SK-N-SH (cell line): ENCODE measurements around the gene GALM. TPM values are rescaled to one million over a fixed set of nuclear protein-coding genes. Genes with fewer than 3 reads are reported as not detected.

Experiments used
- CTCF ChIA-PET: fragments of 300-600, 350-600 bp; formaldehyde crosslinking; extraction: SDS; loops from one replicate; lab custom pipeline; 2021; lab: Yijun Ruan, JAX
- POLR2A ChIA-PET: fragments of 350-600 bp; sonication (Branson Sonifier 250); formaldehyde crosslinking; extraction: SDS; loops from one replicate; lab custom pipeline; 2020; ENCODE audit warnings: antibody characterized with exemption, inconsistent platforms; lab: Yijun Ruan, JAX
- DNase-seq: peaks from one replicate; pipeline ENCODE4 v3.0.0; 2012
- H2AFZ ChIP-seq: fragments of 200-600 bp; sonication (generic); 2 replicates; pipeline ENCODE4 v1.8.1; 2016; ENCODE audit warnings: antibody characterized with exemption, mild to moderate bottlenecking, low read depth
- H3F3A ChIP-seq: fragments of 200-600 bp; sonication (generic); replicated peaks from 2 replicates; pipeline ENCODE3; 2016; ENCODE audit warnings: antibody characterized with exemption, mild to moderate bottlenecking; ENCODE audit not compliant: insufficient read depth
- H3K27ac ChIP-seq, 2 experiments: fragments of 200-500 bp in 1 of 2; fragments of 200-600 bp in 1 of 2; sonication (Bioruptor generic) in 1 of 2; sonication (generic), shearing (Covaris generic) in 1 of 2; 2 replicates each; pipeline versions ENCODE4 v1.5.1 to v1.6.1; 2014 to 2016; ENCODE audit warnings: low read depth in 2 of 2, inconsistent platforms in 1 of 2, low read length in 1 of 2, mild to moderate bottlenecking in 1 of 2, mixed read lengths in 1 of 2
- H3K27me3 ChIP-seq: fragments of 200-600 bp; sonication (generic), shearing (Covaris generic); 2 replicates; pipeline ENCODE4 v1.6.1; 2016; ENCODE audit warnings: mixed run types; ENCODE audit not compliant: insufficient read depth
- H3K36me3 ChIP-seq, 2 experiments: fragments of 200-500 bp in 1 of 2; fragments of 200-600 bp in 1 of 2; sonication (Bioruptor generic) in 1 of 2; sonication (generic) in 1 of 2; replicated peaks in 1 of 2; 2 replicates each; pipeline versions ENCODE3 to v1.5.1; 2014 to 2016; ENCODE audit warnings: low read length in 1 of 2, mild to moderate bottlenecking in 1 of 2; ENCODE audit not compliant: insufficient read depth in 2 of 2, control insufficient read depth in 1 of 2
- H3K4me1 ChIP-seq, 2 experiments: fragments of 200-500 bp in 1 of 2; fragments of 200-600 bp in 1 of 2; sonication (Bioruptor generic) in 1 of 2; sonication (generic), shearing (Covaris generic) in 1 of 2; 2 replicates each; pipeline versions ENCODE4 v1.5.1 to v1.6.1; 2014 to 2016; ENCODE audit warnings: low read depth in 1 of 2, low read length in 1 of 2, mixed run types in 1 of 2; ENCODE audit not compliant: insufficient read depth in 2 of 2, control insufficient read depth in 1 of 2
- H3K4me2 ChIP-seq: fragments of 200-600 bp; sonication (generic), shearing (Covaris generic); 2 replicates; pipeline ENCODE4 v1.6.1; 2017; ENCODE audit warnings: mixed run types
- H3K4me3 ChIP-seq, 2 experiments: fragments of 200-500 bp in 1 of 2; fragments of 200-600 bp in 1 of 2; sonication (Bioruptor generic) in 1 of 2; sonication (generic), shearing (Covaris generic) in 1 of 2; 2 replicates each; pipeline versions ENCODE4 v1.5.1 to v1.8.1; 2014 to 2016; ENCODE audit warnings: low read depth in 2 of 2, inconsistent platforms in 1 of 2, low read length in 1 of 2, mild to moderate bottlenecking in 1 of 2, mixed read lengths in 1 of 2, moderate library complexity in 1 of 2
- H3K79me2 ChIP-seq: fragments of 200-600 bp; sonication (generic); 2 replicates; pipeline ENCODE4 v1.8.1; 2017; ENCODE audit warnings: mild to moderate bottlenecking; ENCODE audit not compliant: insufficient read depth
- H3K9ac ChIP-seq: fragments of 200-600 bp; sonication (generic); 2 replicates; pipeline ENCODE4 v1.6.1; 2017; ENCODE audit warnings: mixed run types
- H3K9me2 ChIP-seq: fragments of 200-600 bp; sonication (generic); 2 replicates; pipeline ENCODE4 v1.6.1; 2017; ENCODE audit warnings: mixed run types
- H3K9me3 ChIP-seq: fragments of 200-600 bp; sonication (generic); 2 replicates; pipeline ENCODE4 v1.6.1; 2017; ENCODE audit warnings: mixed run types, mild to moderate bottlenecking, moderate library complexity
- H4K20me1 ChIP-seq: fragments of 200-600 bp; sonication (generic); 2 replicates; pipeline ENCODE4 v1.6.1; 2017; ENCODE audit warnings: mild to moderate bottlenecking, mixed run types; ENCODE audit not compliant: insufficient read depth
- FOSL2 ChIP-seq: IDR thresholded peaks from 2 replicates; pipeline ENCODE4 v1.4.0; 2012; ENCODE audit warnings: low read depth, mild to moderate bottlenecking, moderate library complexity, borderline replicate concordance
- FOXJ3 ChIP-seq: sonication (generic); formaldehyde crosslinking; IDR thresholded peaks from 2 replicates; pipeline ENCODE4 v1.5.1; 2020; ENCODE audit warnings: mild to moderate bottlenecking, missing genetic modification reagents
- FOXM1 ChIP-seq: IDR thresholded peaks from 2 replicates; pipeline ENCODE4 v1.4.0; 2012; ENCODE audit warnings: low read depth, mild to moderate bottlenecking
- IRF3 ChIP-seq: fragments of 150-350 bp; IDR thresholded peaks from 2 replicates; pipeline ENCODE4 v1.6.1; 2016; ENCODE audit warnings: mild to moderate bottlenecking, low read depth, low read length
- MEF2A ChIP-seq: IDR thresholded peaks from 2 replicates; pipeline ENCODE4 v1.4.0; 2012; ENCODE audit warnings: low read depth, borderline replicate concordance
- MXI1 ChIP-seq: IDR thresholded peaks from 2 replicates; pipeline ENCODE4 v1.6.1; 2012; ENCODE audit warnings: mild to moderate bottlenecking, low read depth, low read length, improper control_type of control experiment
- PBX3 ChIP-seq: IDR thresholded peaks from 2 replicates; pipeline ENCODE4; 2012
- RAD21 ChIP-seq: IDR thresholded peaks from 2 replicates; pipeline ENCODE4 v1.6.1; 2012; ENCODE audit warnings: mild to moderate bottlenecking, low read length
- RCOR1 ChIP-seq: fragments of 150-350 bp; IDR thresholded peaks from 2 replicates; pipeline ENCODE4 v1.6.1; 2017; ENCODE audit warnings: antibody characterized with exemption, low read length
- REST ChIP-seq: IDR thresholded peaks from 2 replicates; pipeline ENCODE4 v1.6.1; 2012; ENCODE audit warnings: mild to moderate bottlenecking, low read depth, low read length, moderate library complexity
- SMC3 ChIP-seq: IDR thresholded peaks from 2 replicates; pipeline ENCODE4 v1.6.1; 2012; ENCODE audit warnings: low read depth, low read length, improper control_type of control experiment
- TAF1 ChIP-seq: IDR thresholded peaks from 2 replicates; pipeline ENCODE4 v1.6.1; 2012; ENCODE audit warnings: low read depth, mild to moderate bottlenecking, low read length, moderate library complexity, borderline replicate concordance
- YY1 ChIP-seq: IDR thresholded peaks from 2 replicates; pipeline ENCODE4 v1.4.0; 2012; ENCODE audit warnings: low read depth, mild to moderate bottlenecking
- polyA plus RNA-seq, 3 experiments: library from polyadenylated mRNA; depleted of rRNA; stranded (reverse); fragments of >200 nt; gene quantifications; 2 replicates each; pipeline ENCODE4 v1.2.3, GENCODE V29; 2012

Gene GALM
- polyA plus RNA-seq, 1 of the 3 experiments (the other 2 are of a cell fraction): 17.9 TPM

GRCh38 chr2:38711558-38711957 lies 45.6 kb downstream of the GALM start:
- POLR2A ChIA-PET: no interaction called here

More at GRCh38 chr2:38711558-38711957, 45.6 kb downstream of the GALM start:
- Histone ChIP-seq H3F3A (no peaks in the 10 kb centered on the region), H3K4me2 (no peak overlapping the region), H3K36me3 (no peaks in the 10 kb centered on the region), H3K9me2 (no peaks in the 10 kb centered on the region), H3K4me1 (no peaks in the 10 kb centered on the region), H2AFZ (no peak overlapping the region), H3K79me2 (no peaks in the 10 kb centered on the region), H4K20me1 (no peaks in the 10 kb centered on the region), H3K27me3 (no peaks in the 10 kb centered on the region), H3K9ac (no peak overlapping the region), H3K27ac (no peak overlapping the region), H3K4me3 (no peak overlapping the region), H3K9me3 (no peaks in the 10 kb centered on the region)
- DNase-seq: no peak
- CTCF ChIA-PET: no interaction called here
- TF ChIP-seq FOXJ3: no peak
- TF ChIP-seq MXI1: no peak
- TF ChIP-seq FOSL2: no peak
- TF ChIP-seq YY1: no peak
- no peak for TF ChIP-seq REST
- no peak for TF ChIP-seq PBX3
- TF ChIP-seq RCOR1: no peak
- no peak for TF ChIP-seq MEF2A
- no peak for TF ChIP-seq SMC3
- no peak for TF ChIP-seq RAD21
- no peak for TF ChIP-seq TAF1
- TF ChIP-seq FOXM1: no peak
- TF ChIP-seq IRF3: no peak
